ENCODE results near the gene ASXL2. TPM values are rescaled to one million over a fixed set of nuclear protein-coding genes. Genes with fewer than 3 reads are reported as not detected.
"Not testable (repeated sequence)": the region's sequence is repeated elsewhere in the genome, so short reads cannot be mapped to it uniquely, and the experiment has no call there.

Gene ASXL2
- total RNA-seq, 1 donor from 2014 or later = 39.3 TPM

DNA sequence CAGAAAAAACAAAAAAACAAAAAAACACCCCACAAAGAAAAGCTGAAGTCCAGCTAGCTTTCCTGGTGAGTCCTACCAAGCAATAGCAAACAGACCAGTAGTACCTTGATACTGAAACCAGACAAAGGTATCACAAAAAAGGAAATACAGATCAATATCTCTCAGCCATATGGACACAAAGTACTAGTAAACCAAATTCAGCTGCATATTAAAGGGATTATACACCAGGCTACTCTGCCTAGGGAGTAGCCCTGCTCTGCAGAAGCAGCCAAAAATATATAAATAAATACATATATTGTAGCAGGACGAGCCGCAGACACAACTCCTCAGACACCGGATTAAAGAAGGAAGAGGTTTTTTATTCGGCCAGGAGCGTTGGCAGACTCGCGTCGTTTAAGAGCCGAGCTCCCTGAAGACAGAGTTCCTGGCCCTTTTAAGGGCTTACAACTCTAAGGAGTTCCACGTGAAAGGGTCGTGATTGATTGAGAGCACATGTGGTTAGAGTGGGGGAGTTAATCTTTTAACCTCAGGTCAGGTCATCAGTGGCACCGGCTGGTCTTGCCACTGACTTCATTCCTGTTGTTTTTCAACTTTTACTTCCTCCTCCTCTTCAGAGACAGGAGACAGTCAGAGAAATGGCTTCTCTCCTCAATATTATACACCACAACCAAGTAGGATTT lies 166.5 kb downstream of the ASXL2 start:
- Histone ChIP-seq H3K27ac (no peak overlapping the region), H3K36me3 (no peaks in the 10 kb centered on the region), H3K9me3 (no peaks in the 10 kb centered on the region), H3K27me3 (ENCODE audit: low read depth) (no peaks in the 10 kb centered on the region), H3K4me1 (no peaks in the 10 kb centered on the region), H3K4me3 (peak overlapping the region; percentile 31)
- ATAC-seq (no peak), DNase-seq (no peak)
- TF ChIP-seq, protein P1, sequence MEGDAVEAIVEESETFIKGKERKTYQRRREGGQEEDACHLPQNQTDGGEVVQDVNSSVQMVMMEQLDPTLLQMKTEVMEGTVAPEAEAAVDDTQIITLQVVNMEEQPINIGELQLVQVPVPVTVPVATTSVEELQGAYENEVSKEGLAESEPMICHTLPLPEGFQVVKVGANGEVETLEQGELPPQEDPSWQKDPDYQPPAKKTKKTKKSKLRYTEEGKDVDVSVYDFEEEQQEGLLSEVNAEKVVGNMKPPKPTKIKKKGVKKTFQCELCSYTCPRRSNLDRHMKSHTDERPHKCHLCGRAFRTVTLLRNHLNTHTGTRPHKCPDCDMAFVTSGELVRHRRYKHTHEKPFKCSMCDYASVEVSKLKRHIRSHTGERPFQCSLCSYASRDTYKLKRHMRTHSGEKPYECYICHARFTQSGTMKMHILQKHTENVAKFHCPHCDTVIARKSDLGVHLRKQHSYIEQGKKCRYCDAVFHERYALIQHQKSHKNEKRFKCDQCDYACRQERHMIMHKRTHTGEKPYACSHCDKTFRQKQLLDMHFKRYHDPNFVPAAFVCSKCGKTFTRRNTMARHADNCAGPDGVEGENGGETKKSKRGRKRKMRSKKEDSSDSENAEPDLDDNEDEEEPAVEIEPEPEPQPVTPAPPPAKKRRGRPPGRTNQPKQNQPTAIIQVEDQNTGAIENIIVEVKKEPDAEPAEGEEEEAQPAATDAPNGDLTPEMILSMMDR (IDR thresholded peaks at IDR 0.05) = no peak
- intact Hi-C loops (cut with DNase I) = no loop called here

DNA sequence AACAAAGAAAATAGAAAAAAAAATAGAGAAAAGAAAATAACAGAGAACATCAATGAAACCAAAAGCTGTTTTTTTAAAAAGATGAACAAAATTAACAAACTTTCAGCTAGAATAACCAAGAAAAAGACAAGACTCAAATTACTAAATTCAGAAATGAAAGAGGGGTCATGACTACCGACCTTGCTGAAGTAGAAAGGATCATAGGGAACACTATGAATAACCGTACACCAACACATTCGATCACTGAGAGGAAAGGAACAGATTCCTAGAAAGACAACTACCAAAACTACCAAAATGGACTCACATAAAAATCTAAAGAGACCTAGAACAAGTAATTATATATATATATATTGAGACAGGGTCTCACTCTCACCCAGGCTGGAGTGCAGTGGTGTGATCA lies 167.5 kb downstream of the ASXL2 start:
- intact Hi-C loops (cut with DNase I) = no loop called here
- no peak for ATAC-seq
- H3K4me1 ChIP-seq = no peaks in the 10 kb centered on the region

GRCh38 chr2:25709349-25709748 lies 168.9 kb downstream of the ASXL2 start:
- Histone ChIP-seq H3K27ac (no peak overlapping the region), H3K36me3 (no peaks in the 10 kb centered on the region), H3K4me1 (no peaks in the 10 kb centered on the region), H3K27me3 (ENCODE audit: low read depth) (no peaks in the 10 kb centered on the region), H3K4me3 (no peak overlapping the region), H3K9me3 (no peaks in the 10 kb centered on the region)
- TF ChIP-seq, protein P1 (IDR thresholded peaks at IDR 0.05) = no peak
- DNase-seq (no peak), ATAC-seq (no peak)
- intact Hi-C loops (cut with DNase I) = no loop called here

More for the DNA sequence above, 167.5 kb downstream of the ASXL2 start:
- Histone ChIP-seq H3K27me3 (ENCODE audit: low read depth) (no peaks in the 10 kb centered on the region), H3K9me3 (no peaks in the 10 kb centered on the region), H3K4me3 (no peak overlapping the region), H3K36me3 (no peaks in the 10 kb centered on the region), H3K27ac (no peak overlapping the region)
- DNase-seq = no peak
- TF ChIP-seq, protein P1 (IDR thresholded peaks at IDR 0.05) = no peak

GRCh38 chr2:25707927-25708590 lies 170.2 kb downstream of the ASXL2 start:
- TF ChIP-seq, protein P1 (IDR thresholded peaks at IDR 0.05) = no peak
- Histone ChIP-seq H3K27ac (no peak overlapping the region), H3K36me3 (no peaks in the 10 kb centered on the region), H3K27me3 (ENCODE audit: low read depth) (no peaks in the 10 kb centered on the region), H3K4me1 (no peaks in the 10 kb centered on the region), H3K9me3 (no peaks in the 10 kb centered on the region), H3K4me3 (no peak overlapping the region)
- ATAC-seq (no peak), DNase-seq (no peak)
- intact Hi-C loops (cut with DNase I) = no loop called here

GRCh38 chr2:25705575-25705974 lies 172.7 kb downstream of the ASXL2 start:
- H3K27ac ChIP-seq; H3K4me1 ChIP-seq; H3K27me3 ChIP-seq (ENCODE audit: low read depth); H3K4me3 ChIP-seq; ATAC-seq; H3K36me3 ChIP-seq; DNase-seq; H3K9me3 ChIP-seq; intact Hi-C loops (cut with DNase I): not testable (repeated sequence)

- no peaks in the 10 kb centered on the region for H3K27me3 ChIP-seq (ENCODE audit: low read depth)
- H3K9me3 ChIP-seq = no peaks in the 10 kb centered on the region
- no peak overlapping the region for H3K27ac ChIP-seq
- intact Hi-C loops (cut with DNase I) = no loop called here
- no peak overlapping the region for H3K4me3 ChIP-seq
- ATAC-seq (no peak), DNase-seq (no peak)
- H3K4me1 ChIP-seq = no peaks in the 10 kb centered on the region
- no peaks in the 10 kb centered on the region for H3K36me3 ChIP-seq
- TF ChIP-seq, protein P1 (IDR thresholded peaks at IDR 0.05) = no peak
Observed at GRCh38 chr2:25701801-25702200, 176.5 kb downstream of the ASXL2 start.
